Heart left ventricle (tissue), 16 donors: Measurements from ENCODE around the gene ADAM23. TPM values are rescaled to one million over a fixed set of nuclear protein-coding genes. Genes with fewer than 3 reads are reported as not detected.
"Not testable (repeated sequence)": the region's sequence is repeated elsewhere in the genome, so short reads cannot be mapped to it uniquely, and the experiment has no call there.

ENCODE experiments used
- ATAC-seq, 4 donors: fragments of 200-7000 bp; cut with Tn5 transposase; one replicate each; pipeline ENCODE4 v1.9.1; 2020 to 2022; ENCODE audit warnings: moderate library complexity in 4 of 4, mild to moderate bottlenecking in 3 of 4, moderate number of reproducible peaks in 1 of 4
- DNase-seq, 5 donors: peaks; one replicate each; pipeline ENCODE4 v3.0.0-alpha.2; 2020
- H3K27ac ChIP-seq, 12 donors: fragments of 200-600 bp; sonication (generic) in 4 of 12; one replicate each; pipeline versions ENCODE4 v1.5.0 to v1.8.0; 2016 to 2022; ENCODE audit warnings: mild to moderate bottlenecking in 2 of 12
- H3K27me3 ChIP-seq, 9 donors: fragments of 200-600 bp; sonication (generic) in 2 of 9; one replicate each; pipeline versions ENCODE4 v1.5.1 to v1.8.0; 2016 to 2022; ENCODE audit warnings: mild to moderate bottlenecking in 3 of 9
- H3K36me3 ChIP-seq, 9 donors: fragments of 200-600 bp; sonication (generic) in 2 of 9; one replicate each; pipeline versions ENCODE4 v1.5.0 to v1.8.0; 2018 to 2022; ENCODE audit warnings: mild to moderate bottlenecking in 2 of 9
- H3K4me1 ChIP-seq, 12 donors: fragments of 200-600 bp; sonication (generic) in 4 of 12; one replicate each; pipeline versions ENCODE4 v1.5.0 to v1.8.0; 2016 to 2022; ENCODE audit warnings: mild to moderate bottlenecking in 3 of 12
- H3K4me3 ChIP-seq, 12 donors: fragments of 200-600 bp; sonication (generic) in 4 of 12; one replicate each; pipeline versions ENCODE4 v1.5.0 to v1.8.0; 2017 to 2022; ENCODE audit warnings: mild to moderate bottlenecking in 9 of 12, moderate library complexity in 4 of 12
- H3K9me3 ChIP-seq, 12 donors: fragments of 200-600 bp; sonication (generic) in 4 of 12; one replicate each; pipeline versions ENCODE4 v1.5.0 to v1.8.0; 2016 to 2022; ENCODE audit warnings: mild to moderate bottlenecking in 1 of 12
- POLR2A ChIP-seq, 2 donors: fragments of 450-650 bp; IDR thresholded peaks; one replicate each; pipeline ENCODE4 v1.6.1; 2017; ENCODE audit warnings: antibody characterized with exemption in 2 of 2, mild to moderate bottlenecking in 2 of 2, moderate library complexity in 2 of 2
- WGBS, 4 donors: extraction: QIAGEN DNeasy Blood & Tissue Kit in 2 of 4; methylation state at CpG; one replicate each; pipeline versions ENCODE4 v1.1.5 to v1.1.7; 2013 to 2018; 5-methylcytosine and 5-hydroxymethylcytosine counted together
- intact Hi-C, 10 donors: fragments of 100-400 bp; cut with DNase I; formaldehyde crosslinking; loops; one replicate each; pipeline versions ENCODE4 v1.11.1 to v1.14.2; 2022
- long read RNA-seq, 3 donors: library from polyadenylated mRNA; unstranded; transcript quantifications; one replicate each; pipeline ENCODE4 v2.0.0, GENCODE V29; 2020 to 2021
- polyA plus RNA-seq, 2 donors: library from polyadenylated mRNA; stranded (reverse); fragments of 200-250 nt; gene quantifications; one replicate each; pipeline ENCODE4 v1.2.3, GENCODE V29; 2013
- total RNA-seq, 9 donors: library from RNA; depleted of rRNA in 2 of 9; stranded (reverse); fragments of >200 nt in 2 of 9; fragmentation: NEBNext Ultra II Directional in 3 of 9; extraction: Animal tissue kit (Norgen Biotek cat#: 25700) in 3 of 9; gene quantifications; one replicate each; pipeline versions ENCODE4 v1.1.0 to v1.2.4, GENCODE V29; 2016 to 2023
- TF ChIP-seq, protein P1 (sequence below), 12 donors: fragments of 200-600 bp; sonication (generic) in 4 of 12; IDR thresholded peaks; one replicate each; pipeline versions ENCODE4 v1.5.0 to v1.8.0; 2018 to 2022; ENCODE audit warnings: antibody characterized with exemption in 12 of 12, mild to moderate bottlenecking in 5 of 12
- donor health status: ischemic (EF 13 %, LVEDD 7.1; RV severe dilation, severe dysfunction).
- donor health status: healthy with polysubstance abuse.
- donor health status: DM: no; HTN: yes; CAD: no.
- donor health status: DM: no; HTN: no; CAD: no.
- donor health status: ischemic (EF 25% LVEDD 6.9; RV normal size, moderate dysfunction).
- donor health status: ischemic (EF 25% LVEDD 5.7; RV mildly dilated, moderate dysfunction).
- donor health status: healthy.
- donor health status: DM: yes; HTN: yes; CAD: no.
- donor health status: ischemic (EF 35%, LVEDD 5.7; RV mildly dilated, moderate dysfunction).
- donor health status: nonischemic (EF 11% LVEDD 7.7; RV severe dilation, severe dysfunction).
- donor health status: DM: yes; HTN: yes; CAD: no.
- donor health status: PGD.
- donor health status: ischemic (EF 29% LVEDD 5.4; RV normal size, mild dysfunction).
- donor health status: nonischemic (EF 23%, LVEDD 6.1; RV moderate dilation, normal function).

ADAM23 gene
- total RNA-seq (10 to 100 TPM; 36.0 to 87.4 (median 71.3) TPM), polyA plus RNA-seq (10 to 100 TPM; 18.6 to 34.1 TPM)
- long read RNA-seq, donor 1, full-length matches to known transcripts: 91 of 175 reads
- long read RNA-seq, donor 1, partial matches to known transcripts: 29 of 175 reads
- long read RNA-seq, donor 1, other reads (novel, unspliced or antisense): 55 of 175 reads
- long read RNA-seq, donor 2, full-length matches to known transcripts: 4 of 43 reads
- long read RNA-seq, donor 2, partial matches to known transcripts: 21 of 43 reads
- long read RNA-seq, donor 2, other reads (novel, unspliced or antisense): 18 of 43 reads
- long read RNA-seq, donor 3, full-length matches to known transcripts: 87 of 130 reads
- long read RNA-seq, donor 3, partial matches to known transcripts: 19 of 130 reads
- long read RNA-seq, donor 3, other reads (novel, unspliced or antisense): 24 of 130 reads

DNA sequence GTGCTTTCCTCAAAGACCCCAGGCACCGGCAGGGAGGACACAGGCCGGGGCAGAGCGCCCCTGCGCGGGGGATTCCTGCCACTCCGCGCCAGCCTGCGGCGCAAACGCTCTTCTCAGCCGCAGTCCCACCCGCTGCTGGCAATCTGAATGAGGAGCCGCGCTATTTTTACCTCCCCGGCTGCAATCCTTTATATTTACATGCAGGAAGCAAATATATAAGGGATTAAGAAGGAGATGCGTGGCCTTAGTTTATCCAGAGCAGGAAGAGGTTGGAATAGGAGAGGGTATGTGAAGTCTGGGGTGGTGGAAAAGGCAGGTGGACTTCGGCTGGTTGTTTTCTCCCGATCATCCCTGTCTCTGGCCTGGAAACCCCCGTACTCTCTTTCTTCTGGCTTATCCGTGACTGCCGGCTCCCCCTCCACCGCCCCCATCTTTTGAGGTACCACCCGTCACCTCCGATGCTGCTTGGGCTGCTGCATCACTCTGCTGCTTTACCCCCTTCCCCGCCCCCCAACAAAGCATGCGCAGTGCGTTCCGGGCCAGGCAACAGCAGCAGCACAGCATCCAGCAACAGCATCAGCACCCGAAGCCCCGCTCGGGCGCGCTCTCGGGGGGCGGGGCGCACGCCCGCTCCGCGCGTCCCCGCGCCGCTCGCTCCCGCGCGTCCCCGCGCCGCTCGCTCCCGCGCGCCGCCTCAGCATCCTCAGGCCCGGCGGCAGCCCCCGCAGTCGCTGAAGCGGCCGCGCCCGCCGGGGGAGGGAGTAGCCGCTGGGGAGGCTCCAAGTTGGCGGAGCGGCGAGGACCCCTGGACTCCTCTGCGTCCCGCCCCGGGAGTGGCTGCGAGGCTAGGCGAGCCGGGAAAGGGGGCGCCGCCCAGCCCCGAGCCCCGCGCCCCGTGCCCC, at the start of gene ADAM23:
Gene ADAM23 (plus strand): TSS at position 700 of the 902 bp plus-strand sequence. CDS start 335 bp downstream, outside the sequence.
- no peaks in the 10 kb centered on the region for H3K9me3 ChIP-seq
- intact Hi-C loops: loop anchor here in 5 of 10 donors (2.0 to 10.0 kb wide), 6 partner anchors 72 to 281 kb away; no protein-coding TSS in a partner anchor
- DNase-seq (peak; percentile 48 to 76 (median 66)), ATAC-seq (peak; percentile 73 to 89 (median 88))
- peak within 1 kb of the TSS; percentile 4 to 86 (median 75) for H3K27ac ChIP-seq
- 0 to 1% (median 0%) methylated on average over 24 to 81 of the region's 81 CpGs for WGBS, 4 donors
- TF ChIP-seq, protein P1, sequence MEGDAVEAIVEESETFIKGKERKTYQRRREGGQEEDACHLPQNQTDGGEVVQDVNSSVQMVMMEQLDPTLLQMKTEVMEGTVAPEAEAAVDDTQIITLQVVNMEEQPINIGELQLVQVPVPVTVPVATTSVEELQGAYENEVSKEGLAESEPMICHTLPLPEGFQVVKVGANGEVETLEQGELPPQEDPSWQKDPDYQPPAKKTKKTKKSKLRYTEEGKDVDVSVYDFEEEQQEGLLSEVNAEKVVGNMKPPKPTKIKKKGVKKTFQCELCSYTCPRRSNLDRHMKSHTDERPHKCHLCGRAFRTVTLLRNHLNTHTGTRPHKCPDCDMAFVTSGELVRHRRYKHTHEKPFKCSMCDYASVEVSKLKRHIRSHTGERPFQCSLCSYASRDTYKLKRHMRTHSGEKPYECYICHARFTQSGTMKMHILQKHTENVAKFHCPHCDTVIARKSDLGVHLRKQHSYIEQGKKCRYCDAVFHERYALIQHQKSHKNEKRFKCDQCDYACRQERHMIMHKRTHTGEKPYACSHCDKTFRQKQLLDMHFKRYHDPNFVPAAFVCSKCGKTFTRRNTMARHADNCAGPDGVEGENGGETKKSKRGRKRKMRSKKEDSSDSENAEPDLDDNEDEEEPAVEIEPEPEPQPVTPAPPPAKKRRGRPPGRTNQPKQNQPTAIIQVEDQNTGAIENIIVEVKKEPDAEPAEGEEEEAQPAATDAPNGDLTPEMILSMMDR (IDR thresholded peaks at IDR 0.05): peak in 6 of 12 donors; percentile 8 to 53 (median 38)
- peak in 1 of 2 donors; percentile 54 for TF ChIP-seq POLR2A (IDR thresholded peaks at IDR 0.05)
- H3K4me1 ChIP-seq: peaks cover 0 to 37% (median 7%) of the 10 kb centered on the region in 12 donors
- peak within 1 kb of the TSS; percentile 41 to 90 (median 64) for H3K4me3 ChIP-seq
- peaks cover 0 to 45% (median 8%) of the 10 kb centered on the region in 9 donors for H3K27me3 ChIP-seq
- no peaks in the 10 kb centered on the region for H3K36me3 ChIP-seq

DNA sequence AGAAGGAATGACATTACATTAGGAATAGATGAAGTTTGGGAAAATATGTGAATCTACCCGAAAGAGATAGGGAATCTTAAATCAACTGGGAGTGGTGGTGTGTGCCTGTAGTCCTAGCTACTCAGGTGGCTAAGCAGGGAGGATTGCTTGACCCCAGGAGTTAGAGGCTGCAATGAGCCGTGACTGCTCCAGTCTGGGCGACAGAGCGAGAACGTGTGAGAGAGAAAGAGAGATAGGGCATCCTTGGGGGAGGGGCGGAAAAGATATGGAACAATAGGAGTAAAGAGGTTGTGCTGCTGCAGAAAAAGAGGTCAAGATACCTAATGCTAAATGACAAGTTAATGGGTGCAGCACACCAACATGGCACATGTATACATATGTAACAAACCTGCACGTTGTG, 47.1 kb upstream of the ADAM23 start:
- intact Hi-C loops: loop anchor here in 6 of 10 donors (10.0 kb wide), 5 partner anchors 119 to 369 kb away; partner anchors contain the start of genes FASTKD2 (in 1 of the 6) and MDH1B (in 1 of the 6)

GRCh38 chr2:206402956-206403569, 40.3 kb upstream of the ADAM23 start:
- not testable (repeated sequence) for H3K27me3 ChIP-seq, ATAC-seq
- WGBS, 4 donors: 84 to 90% (median 85%) methylated on average over 6 of the region's 6 CpGs

More for the DNA sequence above, 47.1 kb upstream of the ADAM23 start:
- Histone ChIP-seq H3K9me3 (no peaks in the 10 kb centered on the region), H3K27me3 (no peaks in the 10 kb centered on the region), H3K4me3 (no peak overlapping the region), H3K27ac (no peak overlapping the region), H3K4me1 (no peaks in the 10 kb centered on the region), H3K36me3 (no peaks in the 10 kb centered on the region)
- TF ChIP-seq, protein P1 (IDR thresholded peaks at IDR 0.05): no peak
- no peak for TF ChIP-seq POLR2A (IDR thresholded peaks at IDR 0.05)
- WGBS, 4 donors: 47 to 60% (median 54%) methylated on average over 7 of the region's 7 CpGs
- DNase-seq (no peak), ATAC-seq (no peak)

More at GRCh38 chr2:206402956-206403569, 40.3 kb upstream of the ADAM23 start:
- H3K36me3 ChIP-seq, DNase-seq, H3K4me1 ChIP-seq, H3K9me3 ChIP-seq, intact Hi-C loops, H3K4me3 ChIP-seq, H3K27ac ChIP-seq: not testable (repeated sequence)
